GM19372 (cell line): ENCODE measurements around the gene WNT9B.

Experiments used
- ATAC-seq: cut with Tn5 transposase; IDR thresholded peaks from one replicate; pipeline ENCODE4 v1.9.1; 2021; ENCODE audit warnings: mild to moderate bottlenecking, low read depth, moderate library complexity; ENCODE audit not compliant: unreplicated experiment

Gene WNT9B

GRCh38 chr17:46853896-46854444 is 2.6 kb downstream of the WNT9B start:
- no peak for ATAC-seq

- no peak for ATAC-seq
Measured at GRCh38 chr17:46854515-46854914, 3.1 kb downstream of the WNT9B start.

- ATAC-seq, result no peak
Measured at GRCh38 chr17:46854948-46855347, 3.6 kb downstream of the WNT9B start.

GRCh38 chr17:46857600-46857999 is 6.2 kb downstream of the WNT9B start:
- no peak for ATAC-seq

- no peak for ATAC-seq
Measured at GRCh38 chr17:46859996-46860395, 8.6 kb downstream of the WNT9B start.

GRCh38 chr17:46862949-46863348 is 11.6 kb downstream of the WNT9B start:
- no peak for ATAC-seq

- ATAC-seq, result no peak
Measured at GRCh38 chr17:46863383-46864121, 12.2 kb downstream of the WNT9B start.

- ATAC-seq, result no peak
Measured at GRCh38 chr17:46865100-46865499, 13.7 kb downstream of the WNT9B start.

- no peak for ATAC-seq
Measured at GRCh38 chr17:46866325-46866724, 14.9 kb downstream of the WNT9B start.

- ATAC-seq, result no peak
Measured at GRCh38 chr17:46866747-46867146, 15.4 kb downstream of the WNT9B start.

GRCh38 chr17:46868689-46869187 is 17.4 kb downstream of the WNT9B start:
- no peak for ATAC-seq

GRCh38 chr17:46869296-46869695 is 17.9 kb downstream of the WNT9B start:
- no peak for ATAC-seq

- no peak for ATAC-seq
Measured at GRCh38 chr17:46869975-46870803, 18.8 kb downstream of the WNT9B start.

GRCh38 chr17:46872421-46872820 is 21.0 kb downstream of the WNT9B start:
- no peak for ATAC-seq

- no peak for ATAC-seq
Measured at GRCh38 chr17:46873941-46874645, 22.7 kb downstream of the WNT9B start.

- ATAC-seq, result no peak
Measured at GRCh38 chr17:46874906-46875305, 23.5 kb downstream of the WNT9B start.

- ATAC-seq, result no peak
Measured at GRCh38 chr17:46875849-46876352, 24.5 kb downstream of the WNT9B start.

GRCh38 chr17:46876353-46876887 is 25.0 kb downstream of the WNT9B start:
- no peak for ATAC-seq

- no peak for ATAC-seq
Measured at GRCh38 chr17:46876926-46877325, 25.5 kb downstream of the WNT9B start.

- no peak for ATAC-seq
Measured at GRCh38 chr17:46877466-46877865, 26.1 kb downstream of the WNT9B start.
